Upper lobe of left lung (tissue), 4 donors: ENCODE results near the gene ARHGAP10.

ENCODE experiments used
- POLR2AphosphoS5 ChIP-seq, 2 donors: sonication (generic); formaldehyde crosslinking; IDR thresholded peaks; one replicate each; pipeline ENCODE4 v1.5.1; 2017; ENCODE audit warnings: antibody characterized with exemption in 2 of 2
- TF ChIP-seq, protein P1 (sequence below), 6 experiments: fragments of 450-650 bp in 4 of 6; fragments of 200-600 bp in 2 of 6; sonication (generic) in 2 of 6; IDR thresholded peaks; one replicate each; pipeline ENCODE4 v1.5.1; 2016 to 2019; ENCODE audit warnings: antibody characterized with exemption in 6 of 6

DNA sequence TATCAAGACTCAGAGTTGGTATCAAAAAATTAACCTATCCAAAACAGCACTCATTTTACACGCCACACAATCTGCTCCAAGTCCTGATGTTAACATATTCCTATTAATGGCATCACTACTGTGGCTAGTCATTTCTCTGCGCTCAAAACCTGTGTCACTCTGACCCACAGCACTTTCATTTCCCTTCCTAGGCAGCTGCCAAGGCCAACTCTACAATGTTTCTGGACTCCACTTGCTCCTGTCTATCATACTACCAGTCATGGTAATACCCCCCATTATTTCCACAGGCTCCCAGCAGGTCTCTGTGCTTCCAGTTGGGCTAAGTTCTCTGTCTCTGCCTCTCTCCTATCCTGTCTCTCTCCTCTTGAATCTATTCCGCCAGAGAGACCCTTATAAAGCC, 386.7 kb downstream of the ARHGAP10 start:
- no peak for TF ChIP-seq POLR2AphosphoS5 (IDR thresholded peaks at IDR 0.05)
- TF ChIP-seq, protein P1, sequence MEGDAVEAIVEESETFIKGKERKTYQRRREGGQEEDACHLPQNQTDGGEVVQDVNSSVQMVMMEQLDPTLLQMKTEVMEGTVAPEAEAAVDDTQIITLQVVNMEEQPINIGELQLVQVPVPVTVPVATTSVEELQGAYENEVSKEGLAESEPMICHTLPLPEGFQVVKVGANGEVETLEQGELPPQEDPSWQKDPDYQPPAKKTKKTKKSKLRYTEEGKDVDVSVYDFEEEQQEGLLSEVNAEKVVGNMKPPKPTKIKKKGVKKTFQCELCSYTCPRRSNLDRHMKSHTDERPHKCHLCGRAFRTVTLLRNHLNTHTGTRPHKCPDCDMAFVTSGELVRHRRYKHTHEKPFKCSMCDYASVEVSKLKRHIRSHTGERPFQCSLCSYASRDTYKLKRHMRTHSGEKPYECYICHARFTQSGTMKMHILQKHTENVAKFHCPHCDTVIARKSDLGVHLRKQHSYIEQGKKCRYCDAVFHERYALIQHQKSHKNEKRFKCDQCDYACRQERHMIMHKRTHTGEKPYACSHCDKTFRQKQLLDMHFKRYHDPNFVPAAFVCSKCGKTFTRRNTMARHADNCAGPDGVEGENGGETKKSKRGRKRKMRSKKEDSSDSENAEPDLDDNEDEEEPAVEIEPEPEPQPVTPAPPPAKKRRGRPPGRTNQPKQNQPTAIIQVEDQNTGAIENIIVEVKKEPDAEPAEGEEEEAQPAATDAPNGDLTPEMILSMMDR (IDR thresholded peaks at IDR 0.05): no peak
